Smooth muscle cell (in vitro differentiated cells): Measurements from ENCODE around the gene PRUNE2. TPM values are rescaled to one million over a fixed set of nuclear protein-coding genes. Genes with fewer than 3 reads are reported as not detected.

Source experiments
- DNase-seq: peaks from one replicate; lab custom pipeline; 2025; ENCODE audit not compliant: unreplicated experiment; lab: John Stamatoyannopoulos, UW
- H2AFZ ChIP-seq: fragments of 200-600 bp; sonication (generic); 2 replicates; pipeline ENCODE4 v1.6.0; 2016; ENCODE audit warnings: antibody characterized with exemption, low read depth, mild to moderate bottlenecking
- H3F3A ChIP-seq: fragments of 200-600 bp; sonication (generic); 2 replicates; pipeline ENCODE4 v1.6.0; 2017; ENCODE audit warnings: antibody characterized with exemption, low read depth
- H3K27ac ChIP-seq: fragments of 200-600 bp; sonication (generic); 2 replicates; pipeline ENCODE4 v1.5.1; 2016; ENCODE audit warnings: low read depth, mild to moderate bottlenecking
- H3K27me3 ChIP-seq: fragments of 200-600 bp; sonication (generic); 2 replicates; pipeline ENCODE4 v1.6.1; 2016; ENCODE audit warnings: low read depth, mild to moderate bottlenecking
- H3K36me3 ChIP-seq: fragments of 200-600 bp; sonication (generic); 2 replicates; pipeline ENCODE4 v1.5.1; 2016; ENCODE audit warnings: low read depth
- H3K4me1 ChIP-seq: fragments of 200-600 bp; sonication (generic); 2 replicates; pipeline ENCODE4 v1.5.1; 2016; ENCODE audit warnings: low read depth
- H3K4me2 ChIP-seq: fragments of 200-600 bp; sonication (generic); 2 replicates; pipeline ENCODE4 v1.6.0; 2016; ENCODE audit warnings: mild to moderate bottlenecking
- H3K4me3 ChIP-seq: fragments of 200-600 bp; sonication (generic); 2 replicates; pipeline ENCODE4 v1.5.1; 2016; ENCODE audit warnings: mild to moderate bottlenecking
- H3K79me2 ChIP-seq: fragments of 200-600 bp; sonication (generic); 2 replicates; pipeline ENCODE4 v1.6.0; 2016; ENCODE audit warnings: low read depth, mild to moderate bottlenecking
- H3K9ac ChIP-seq: fragments of 200-600 bp; sonication (generic); 2 replicates; pipeline ENCODE4 v1.6.0; 2016; ENCODE audit warnings: low read depth
- H3K9me3 ChIP-seq: fragments of 200-600 bp; sonication (generic); replicated peaks from 2 replicates; pipeline ENCODE4 v1.5.1; 2016; ENCODE audit warnings: low read depth
- H4K20me1 ChIP-seq: fragments of 200-600 bp; sonication (generic); 2 replicates; pipeline ENCODE4 v1.6.0; 2016; ENCODE audit warnings: low read depth
- CTCF ChIP-seq: fragments of 200-600 bp; sonication (generic); IDR thresholded peaks from 2 replicates; pipeline ENCODE4 v1.5.1; 2017; ENCODE audit warnings: borderline replicate concordance, mild to moderate bottlenecking, antibody characterized with exemption; ENCODE audit not compliant: insufficient read depth, poor library complexity, severe bottlenecking
- WGBS: methylation state at CpG from one replicate; pipeline ENCODE4 v1.1.7; 2016; ENCODE audit warnings: low lambda C conversion rate; 5-methylcytosine and 5-hydroxymethylcytosine counted together
- polyA plus RNA-seq: library from polyadenylated mRNA; unstranded; fragments of >200 nt; fragmentation: Nextera tagmentation; extraction: Ambion mirVana; gene quantifications from 2 replicates; pipeline ENCODE4 v1.2.1, GENCODE V29; 2016
- total RNA-seq: library from RNA; depleted of rRNA; stranded (reverse); fragments of >200 nt; gene quantifications from 2 replicates; pipeline ENCODE4 v1.2.3, GENCODE V29; 2014

PRUNE2 gene
- total and polyA plus RNA-seq, 2 experiments from 2014 or later = 0.79 to 1.9 TPM

GRCh38 chr9:76617497-76618175 lies 288.3 kb downstream of the PRUNE2 start:
- peaks cover 7% of the 10 kb centered on the region for H3F3A ChIP-seq
- no peak for DNase-seq
- H3K9ac ChIP-seq = no peak overlapping the region
- H3K79me2 ChIP-seq = no peaks in the 10 kb centered on the region
- H3K36me3 ChIP-seq = no peaks in the 10 kb centered on the region
- H3K27me3 ChIP-seq = no peaks in the 10 kb centered on the region
- no peaks in the 10 kb centered on the region for H3K4me1 ChIP-seq
- H3K4me2 ChIP-seq = no peak overlapping the region
- H4K20me1 ChIP-seq = no peaks in the 10 kb centered on the region
- H3K9me3 ChIP-seq = no peaks in the 10 kb centered on the region
- TF ChIP-seq CTCF = no peak
- WGBS = 99% methylated on average over 3 of the region's 3 CpGs
- no peak overlapping the region for H3K4me3 ChIP-seq
- H2AFZ ChIP-seq = no peak overlapping the region
- no peak overlapping the region for H3K27ac ChIP-seq

GRCh38 chr9:76616780-76617179 lies 289.1 kb downstream of the PRUNE2 start:
- no peak overlapping the region for H3K4me3 ChIP-seq
- no peak for DNase-seq
- 91% methylated on average over 2 of the region's 2 CpGs for WGBS
- H3K4me1 ChIP-seq = no peaks in the 10 kb centered on the region
- peaks cover 7% of the 10 kb centered on the region for H3F3A ChIP-seq
- no peaks in the 10 kb centered on the region for H3K9me3 ChIP-seq
- H3K27ac ChIP-seq = no peak overlapping the region
- H2AFZ ChIP-seq = no peak overlapping the region
- no peak overlapping the region for H3K9ac ChIP-seq
- H3K36me3 ChIP-seq = no peaks in the 10 kb centered on the region
- H4K20me1 ChIP-seq = no peaks in the 10 kb centered on the region
- no peaks in the 10 kb centered on the region for H3K27me3 ChIP-seq
- TF ChIP-seq CTCF = no peak
- no peak overlapping the region for H3K4me2 ChIP-seq
- H3K79me2 ChIP-seq = no peaks in the 10 kb centered on the region

- Histone ChIP-seq H3K27me3 (no peaks in the 10 kb centered on the region), H3K4me2 (peak overlapping the region; percentile 79), H3K4me3 (peak overlapping the region; percentile 29), H3K9ac (no peak overlapping the region), H3F3A (peaks cover 7% of the 10 kb centered on the region), H3K36me3 (no peaks in the 10 kb centered on the region), H2AFZ (peak overlapping the region; percentile 4), H4K20me1 (no peaks in the 10 kb centered on the region), H3K27ac (peak overlapping the region; percentile 24), H3K9me3 (no peaks in the 10 kb centered on the region), H3K79me2 (no peaks in the 10 kb centered on the region), H3K4me1 (no peaks in the 10 kb centered on the region)
- no peak for DNase-seq
- 20% methylated on average over 8 of the region's 8 CpGs for WGBS
- TF ChIP-seq CTCF = no peak
Observed at GRCh38 chr9:76615177-76615603, 290.7 kb downstream of the PRUNE2 start.

- Histone ChIP-seq H3K4me2 (peak overlapping the region; percentile 79), H3K27me3 (no peaks in the 10 kb centered on the region), H3K4me3 (peak overlapping the region; percentile 29), H3K27ac (no peak overlapping the region), H2AFZ (no peak overlapping the region), H3K79me2 (no peaks in the 10 kb centered on the region), H3K9ac (no peak overlapping the region), H3F3A (peaks cover 7% of the 10 kb centered on the region), H3K4me1 (no peaks in the 10 kb centered on the region), H4K20me1 (no peaks in the 10 kb centered on the region), H3K9me3 (no peaks in the 10 kb centered on the region), H3K36me3 (no peaks in the 10 kb centered on the region)
- DNase-seq = no peak
- WGBS = 80% methylated on average over 4 of the region's 4 CpGs
- no peak for TF ChIP-seq CTCF
Observed at GRCh38 chr9:76613974-76614373, 291.9 kb downstream of the PRUNE2 start.
